Cerebellar nuclear complex (tissue), 1 donor: ENCODE results near the gene SPAG8.

Experiments used
- DNase-seq, 2 experiments: peaks; one replicate each; lab custom pipeline; 2025; lab: John Stamatoyannopoulos, UW

SPAG8 gene

DNA sequence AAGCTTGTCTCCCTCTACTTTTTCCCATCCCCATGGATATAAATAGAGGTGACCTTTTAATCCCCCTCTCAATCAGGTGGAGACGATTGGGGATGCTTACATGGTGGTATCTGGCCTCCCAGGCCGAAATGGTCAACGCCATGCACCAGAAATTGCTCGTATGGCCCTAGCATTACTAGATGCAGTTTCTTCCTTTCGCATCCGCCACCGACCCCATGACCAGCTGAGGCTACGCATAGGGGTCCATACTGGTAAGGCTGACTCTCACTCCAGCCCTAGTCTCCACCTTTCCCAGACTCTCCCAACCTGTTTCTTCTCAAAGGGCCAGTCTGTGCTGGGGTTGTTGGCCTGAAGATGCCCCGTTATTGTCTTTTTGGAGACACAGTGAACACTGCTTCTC lies 3.6 kb downstream of the SPAG8 start:
- no peak for DNase-seq

- DNase-seq: no peak
Observed at GRCh38 chr9:35806101-35806500, 6.0 kb downstream of the SPAG8 start.

DNA sequence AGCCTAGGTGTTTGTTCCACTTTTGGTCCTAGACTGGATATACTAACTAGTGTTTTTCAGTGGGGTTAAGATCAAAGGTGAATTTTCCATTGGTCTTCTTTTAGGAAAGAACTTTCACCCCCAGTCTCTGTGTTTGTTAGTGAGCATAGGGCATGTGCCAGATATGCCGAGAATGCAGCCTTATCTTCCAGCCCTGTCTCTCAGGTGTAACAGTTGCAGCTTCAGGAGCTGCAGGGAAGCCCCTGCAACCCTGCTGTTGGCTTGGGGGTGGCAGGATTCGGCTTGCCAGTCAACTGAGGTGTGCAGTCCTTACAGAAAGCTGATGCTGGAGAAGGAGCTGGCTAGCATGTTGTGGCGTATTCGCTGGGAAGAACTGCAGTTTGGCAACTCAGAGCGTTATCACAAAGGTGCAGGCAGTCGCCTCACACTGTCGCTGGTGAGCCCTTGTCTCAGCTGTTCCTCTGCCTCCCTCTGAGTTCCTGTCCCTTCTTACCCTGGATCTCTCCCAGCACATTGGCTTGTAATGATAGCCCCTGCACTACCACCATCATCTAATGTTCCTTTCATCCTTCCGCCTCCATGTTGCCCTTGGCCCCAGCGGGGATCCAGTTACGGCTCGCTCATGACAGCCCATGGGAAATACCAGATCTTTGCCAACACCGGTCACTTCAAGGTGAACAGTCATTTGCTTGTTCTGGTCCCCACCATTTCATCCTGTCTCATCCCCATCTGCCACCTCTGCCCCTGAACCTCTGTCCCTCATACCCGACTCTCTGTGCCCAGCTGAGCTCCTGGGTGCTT lies 10.5 kb downstream of the SPAG8 start:
- DNase-seq: no peak

GRCh38 chr9:35800530-35800929 lies 11.5 kb downstream of the SPAG8 start:
- DNase-seq: no peak

GRCh38 chr9:35798658-35799374 lies 13.2 kb downstream of the SPAG8 start:
- no peak for DNase-seq

DNA sequence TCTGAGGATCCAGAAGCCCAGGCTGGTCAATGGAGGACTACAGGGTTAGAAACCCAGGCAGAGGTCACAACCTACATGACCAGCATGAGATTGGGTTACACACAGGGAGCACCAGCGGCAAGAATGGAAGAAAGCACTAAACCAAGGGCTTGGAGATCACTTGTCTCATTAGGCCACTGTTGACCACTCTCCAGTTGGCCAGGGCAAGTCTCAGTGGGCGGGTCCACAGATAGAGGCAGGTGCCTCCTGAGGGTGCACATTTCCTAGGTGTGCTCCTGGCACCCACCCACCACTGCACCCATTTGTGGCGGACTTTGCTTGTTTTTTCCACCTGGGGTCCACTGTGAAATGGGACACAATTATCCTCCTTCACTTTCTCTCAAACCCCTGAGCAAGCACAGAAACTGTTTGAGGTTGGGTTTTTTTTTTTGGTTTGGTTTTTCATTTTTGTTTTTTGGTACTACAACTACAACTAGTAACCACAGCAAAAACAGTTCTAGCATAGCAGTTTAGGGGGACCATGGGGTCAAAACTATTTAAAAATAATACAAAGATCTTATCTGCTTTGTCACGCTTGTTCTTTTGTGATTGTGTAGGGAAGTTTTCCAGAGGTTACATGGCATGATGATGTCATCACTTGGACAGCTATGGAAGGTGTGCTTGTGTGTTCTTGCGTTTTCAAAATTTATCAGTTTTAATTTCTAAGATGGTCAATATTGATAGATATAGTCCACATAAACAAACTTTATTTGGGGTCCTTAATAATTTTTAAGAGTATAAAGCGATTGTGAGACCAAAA lies 14.6 kb downstream of the SPAG8 start:
- no peak for DNase-seq

DNA sequence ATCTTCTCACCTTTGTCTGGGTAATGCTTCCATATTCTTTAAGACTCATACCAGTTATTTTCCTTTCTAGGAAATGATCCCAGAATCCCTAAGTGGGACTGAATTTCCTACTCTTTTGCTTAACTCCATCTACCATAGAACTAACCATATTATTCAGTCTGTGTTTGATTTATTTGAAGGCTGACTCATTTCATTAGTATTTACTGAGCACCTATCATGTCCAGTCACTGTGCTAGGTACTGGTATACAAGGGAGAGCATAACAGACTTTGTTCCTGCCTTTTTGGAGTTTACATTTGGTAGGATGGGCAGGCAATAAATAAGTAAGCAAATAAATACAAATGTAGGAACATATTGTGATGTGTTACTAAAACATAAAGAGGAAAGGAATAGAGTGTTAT lies 16.4 kb downstream of the SPAG8 start:
- DNase-seq: no peak

DNA sequence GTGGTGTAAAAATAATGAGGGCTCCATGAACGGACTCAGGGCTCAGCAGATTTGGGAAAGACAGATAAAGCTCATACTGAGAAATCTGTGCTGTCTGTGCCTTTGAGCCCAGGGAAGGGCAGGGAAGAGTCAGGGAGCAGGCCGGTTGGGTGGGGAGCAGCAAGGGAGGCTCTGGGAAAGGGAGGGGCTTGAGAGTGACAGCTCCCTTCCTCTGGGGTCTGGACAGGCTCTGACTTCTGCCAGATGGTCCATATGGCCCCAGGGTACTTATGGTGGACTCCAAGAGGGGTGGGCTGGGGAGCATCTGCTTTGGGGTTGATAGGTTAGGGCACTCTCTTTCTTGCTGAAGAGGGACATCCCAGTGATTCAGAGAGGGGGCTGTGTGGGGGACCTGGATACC lies 18.6 kb downstream of the SPAG8 start:
- DNase-seq: no peak

DNA sequence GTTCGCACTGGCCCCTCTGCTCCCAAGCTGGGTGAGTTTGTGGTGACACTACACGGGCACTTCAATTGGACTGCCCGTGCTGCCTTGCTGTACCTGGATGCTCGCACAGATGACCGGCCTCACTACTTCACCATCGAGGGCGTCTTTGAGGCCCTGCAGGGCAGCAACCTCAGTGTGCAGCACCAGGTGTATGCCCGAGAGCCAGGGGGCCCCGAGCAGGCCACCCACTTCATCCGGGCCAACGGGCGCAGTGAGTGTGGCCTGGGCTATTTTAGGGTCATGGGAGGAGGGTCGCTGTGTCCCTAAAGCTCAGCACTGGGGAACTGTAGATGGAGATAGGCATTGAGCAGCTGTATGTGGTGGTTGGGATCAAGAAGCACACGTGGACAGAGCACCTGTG lies 19.2 kb downstream of the SPAG8 start:
- no peak for DNase-seq

GRCh38 chr9:35792024-35792813 lies 19.8 kb downstream of the SPAG8 start:
- DNase-seq: no peak

DNA sequence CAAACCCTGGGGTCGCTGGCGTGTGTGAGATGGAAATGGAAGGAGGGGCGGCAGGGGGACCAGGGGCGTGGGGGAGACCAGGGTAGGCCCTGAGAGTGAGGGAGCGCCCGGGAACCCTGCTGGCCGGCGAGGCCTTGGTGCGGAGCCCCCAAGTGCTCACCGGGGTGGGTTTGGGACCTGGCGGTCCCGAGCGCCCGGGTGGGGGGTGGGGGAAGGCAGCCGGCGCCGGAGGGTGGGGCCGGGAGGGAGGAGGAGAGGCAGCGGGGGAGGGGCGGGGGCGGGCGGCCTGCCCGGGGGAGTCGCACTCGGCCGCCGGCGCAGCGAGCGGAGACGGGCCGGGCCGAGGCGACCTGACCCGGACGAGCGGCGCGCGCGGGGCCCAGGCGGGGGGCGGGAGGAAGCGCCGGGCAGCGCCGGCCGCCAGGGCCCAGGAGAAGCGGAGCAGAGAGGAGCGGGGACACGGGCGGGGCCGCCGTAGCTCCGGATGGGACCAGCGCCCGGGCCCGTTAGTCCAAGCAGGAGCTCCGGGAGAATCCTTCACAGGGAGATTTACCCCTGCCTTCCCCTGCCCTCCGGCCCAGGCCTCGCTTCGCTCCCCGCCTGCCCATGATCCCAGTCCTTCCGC lies 20.7 kb downstream of the SPAG8 start, which contains the start of gene NPR2:
NPR2 (plus strand) TSS at position 295 of the 625 bp plus-strand sequence. CDS start 818 bp downstream, outside the sequence.
- DNase-seq: no peak

DNA sequence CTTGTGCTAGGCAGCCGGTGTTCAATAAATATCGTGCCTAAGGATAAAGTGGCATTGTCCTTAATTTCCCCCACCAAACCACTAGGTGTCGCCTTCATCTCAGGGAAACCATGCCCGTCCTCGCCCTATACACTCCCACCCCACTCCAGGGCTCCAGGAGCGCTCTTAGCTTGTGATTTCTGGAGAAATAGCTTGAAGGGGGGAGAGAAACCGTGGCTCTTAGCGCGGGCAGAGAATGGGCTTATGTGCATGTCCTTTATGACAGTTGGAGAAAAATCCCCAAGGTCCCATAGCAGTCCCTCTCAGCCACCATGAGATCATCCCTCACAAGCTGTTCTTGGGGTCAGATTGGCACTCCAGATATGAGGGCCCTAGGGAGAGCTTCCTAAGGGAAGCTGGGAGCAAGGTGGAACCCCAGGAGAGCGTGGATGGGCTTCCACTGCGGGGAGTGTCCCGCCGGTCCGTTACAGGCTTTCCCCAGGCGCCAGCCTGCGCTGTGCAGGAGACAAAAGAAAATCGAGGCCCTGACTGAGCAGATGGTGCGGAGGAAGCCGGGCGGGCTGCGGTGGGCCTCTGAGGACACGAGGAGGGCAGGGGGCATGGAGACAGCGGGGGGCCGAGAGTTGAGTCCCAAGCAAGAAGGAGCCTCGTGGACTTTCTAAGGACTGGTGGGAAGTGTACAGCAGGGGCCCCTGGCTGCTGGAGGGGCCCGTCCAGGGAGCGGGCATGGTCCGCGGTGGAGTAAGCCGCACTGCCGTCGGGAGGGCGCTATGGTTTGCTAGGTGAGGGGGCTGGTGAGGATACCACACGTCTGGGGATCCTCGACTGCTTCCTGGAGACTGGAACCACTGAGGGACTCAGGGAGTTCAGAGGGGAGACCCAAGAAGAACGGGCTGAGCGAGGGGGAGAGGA lies 21.4 kb downstream of the SPAG8 start:
- peak in 1 of 2 experiments; percentile 76 for DNase-seq

DNA sequence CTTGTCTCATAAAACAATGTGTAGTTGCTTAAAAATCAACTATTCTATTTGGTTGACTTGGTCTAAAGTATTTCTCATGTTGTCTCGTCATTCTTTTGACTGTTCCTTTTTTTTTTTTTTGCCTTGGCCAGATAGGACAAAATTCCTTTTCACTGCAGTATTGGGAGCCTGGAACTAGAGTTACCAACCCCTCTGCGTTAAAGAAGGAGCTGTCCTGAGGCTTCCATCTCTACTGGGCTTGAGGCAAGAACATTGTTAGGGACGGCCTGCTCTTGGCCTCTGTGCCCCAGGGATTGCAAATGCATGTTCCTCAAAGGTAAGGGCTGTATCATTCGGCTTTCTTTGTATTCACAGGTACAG lies 22.1 kb downstream of the SPAG8 start:
- no peak for DNase-seq

DNA sequence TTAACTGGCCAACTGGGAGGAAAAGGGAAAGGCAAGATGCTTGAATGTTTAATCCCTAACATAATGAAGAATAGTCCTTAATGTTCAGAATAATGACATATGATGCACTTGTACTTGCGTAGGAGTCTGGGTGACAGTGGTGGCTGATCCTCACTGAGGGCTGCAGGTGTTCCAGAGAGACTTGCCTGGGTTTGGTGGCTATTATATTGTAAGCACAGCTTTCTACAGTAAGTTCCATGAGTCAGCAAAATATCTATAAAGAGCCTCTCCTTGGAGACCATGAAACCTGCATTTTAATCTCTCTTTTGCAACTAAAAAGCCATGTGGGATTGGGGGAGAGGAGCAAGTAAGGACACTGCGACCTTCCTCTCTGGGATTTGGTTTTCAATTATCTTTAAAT lies 22.5 kb downstream of the SPAG8 start:
- no peak for DNase-seq

GRCh38 chr9:35783418-35783817 lies 28.6 kb downstream of the SPAG8 start:
- DNase-seq: no peak

GRCh38 chr9:35781066-35781465 lies 31.0 kb downstream of the SPAG8 start:
- no peak for DNase-seq

DNA sequence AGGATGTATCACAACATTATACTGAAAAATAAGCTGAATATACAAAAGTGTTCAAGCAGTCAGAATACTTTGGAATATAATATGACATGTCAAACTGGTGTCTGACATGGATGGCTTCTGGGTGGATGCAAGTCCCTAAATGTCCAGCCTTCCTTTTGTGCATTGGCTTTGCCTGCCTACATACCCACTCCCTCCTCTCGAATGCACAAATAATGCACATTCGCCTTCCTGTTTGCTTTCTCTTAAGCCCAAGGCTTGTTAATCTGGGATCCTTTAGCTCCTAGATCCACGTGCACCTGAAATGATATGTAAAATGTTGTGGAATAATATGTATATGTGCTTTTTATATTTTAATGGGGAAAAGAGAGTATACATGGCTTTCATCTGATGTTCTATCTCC lies 33.6 kb downstream of the SPAG8 start:
- DNase-seq: no peak

GRCh38 chr9:35776018-35776417 lies 36.0 kb downstream of the SPAG8 start:
- no peak for DNase-seq

- DNase-seq: peak in 1 of 2 experiments; percentile 31
Observed at GRCh38 chr9:35774907-35775635, 37.0 kb downstream of the SPAG8 start.

- no peak for DNase-seq
Observed at GRCh38 chr9:35771943-35772342, 40.1 kb downstream of the SPAG8 start.
